Measurements from ENCODE around the gene KCTD19. TPM values are rescaled to one million over a fixed set of nuclear protein-coding genes. Genes with fewer than 3 reads are reported as not detected.
A peak's percentile ranks its signal among the peaks of the same experiment; 100 is the strongest.

The KCTD19 gene
- total and polyA plus RNA-seq, 2 donors (not counting 1 experiment from before 2014, with no cell fraction given), result 0.52 TPM; not detected in 1

DNA sequence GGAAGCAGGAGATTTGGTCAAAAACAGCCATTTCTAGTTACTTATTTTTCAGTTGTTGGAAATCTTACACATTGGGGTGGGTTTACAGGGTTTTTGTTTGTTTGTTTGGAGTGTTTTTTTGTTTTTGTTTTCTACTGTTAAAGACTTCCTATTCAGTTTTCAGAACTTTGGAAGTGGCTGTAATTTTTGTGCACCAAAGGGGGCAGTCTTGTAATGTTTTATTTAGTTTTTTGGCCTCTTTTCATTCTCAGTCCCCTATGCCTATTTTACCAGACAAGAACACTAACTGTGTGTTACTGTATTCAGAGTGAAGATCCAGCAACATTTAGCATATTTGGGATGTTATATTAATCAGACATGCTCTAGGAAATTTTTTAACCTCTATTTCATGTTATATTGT lies 46.1 kb upstream of the KCTD19 start:
- Mint-ChIP-seq H3K4me3 (no peak overlapping the region), H3K27me3 (peaks cover 4% of the 10 kb centered on the region), H3K27ac (no peak overlapping the region), H3K9me3 (ENCODE audit: insufficient read depth) (no peaks in the 10 kb centered on the region), H3K4me1 (no peaks in the 10 kb centered on the region)
- Histone ChIP-seq H3K4me1 (ENCODE audit: control insufficient read depth in 2 of 2, insufficient read depth in 2 of 2, low read length in 2 of 2) (peaks cover 0 to 5% of the 10 kb centered on the region in 2 donors), H3K4me2 (replicated peaks; ENCODE audit: low read depth, low read length, poor library complexity, severe bottlenecking) (no peak overlapping the region), H3K9me3 (ENCODE audit: control extremely low read depth in 1 of 3, control insufficient read depth in 2 of 3, insufficient read depth in 1 of 3, low read length in 2 of 3) (no peaks in the 10 kb centered on the region), H2AFZ (ENCODE audit: insufficient read depth, low read depth, low read length, poor library complexity, severe bottlenecking) (no peak overlapping the region), H3K27me3 (replicated peaks in 1 of 4; ENCODE audit: control extremely low read depth in 1 of 4, control insufficient read depth in 3 of 4, insufficient read depth in 4 of 4, low read length in 3 of 4) (peaks cover 0 to 6% (median 0%) of the 10 kb centered on the region in 4 experiments), H3K9ac (ENCODE audit: low read length) (no peak overlapping the region), H3K36me3 (replicated peaks in 1 of 2; ENCODE audit: control extremely low read depth in 1 of 2, control insufficient read depth in 1 of 2, extremely low read depth in 1 of 2, insufficient read depth in 2 of 2, low read length in 1 of 2) (no peaks in the 10 kb centered on the region), H4K20me1 (ENCODE audit: control insufficient read depth, insufficient read depth, low read length, poor library complexity, severe bottlenecking) (no peaks in the 10 kb centered on the region), H3K79me2 (ENCODE audit: control insufficient read depth, insufficient read depth, low read length) (no peaks in the 10 kb centered on the region), H3K4me3 (ENCODE audit: control extremely low read depth in 1 of 5, extremely low read depth in 1 of 5, insufficient read depth in 1 of 5, low read depth in 2 of 5, low read length in 4 of 5) (no peak overlapping the region), H3K27ac (ENCODE audit: low read length in 2 of 2) (no peak overlapping the region)
- CTCF ChIA-PET, result interaction anchor here (0.6 to 1.3 kb wide), 4 partner anchors 24 to 94 kb away, joined by 3 read pairs; no protein-coding TSS in a partner anchor
- POLR2A ChIA-PET, result no interaction called here
- ATAC-seq (ENCODE audit: low read depth), result no peak
- intact Hi-C loops (cut with micrococcal nuclease), result no loop called here
- DNase-seq, result peak; percentile 18
- TF ChIP-seq, protein P1, sequence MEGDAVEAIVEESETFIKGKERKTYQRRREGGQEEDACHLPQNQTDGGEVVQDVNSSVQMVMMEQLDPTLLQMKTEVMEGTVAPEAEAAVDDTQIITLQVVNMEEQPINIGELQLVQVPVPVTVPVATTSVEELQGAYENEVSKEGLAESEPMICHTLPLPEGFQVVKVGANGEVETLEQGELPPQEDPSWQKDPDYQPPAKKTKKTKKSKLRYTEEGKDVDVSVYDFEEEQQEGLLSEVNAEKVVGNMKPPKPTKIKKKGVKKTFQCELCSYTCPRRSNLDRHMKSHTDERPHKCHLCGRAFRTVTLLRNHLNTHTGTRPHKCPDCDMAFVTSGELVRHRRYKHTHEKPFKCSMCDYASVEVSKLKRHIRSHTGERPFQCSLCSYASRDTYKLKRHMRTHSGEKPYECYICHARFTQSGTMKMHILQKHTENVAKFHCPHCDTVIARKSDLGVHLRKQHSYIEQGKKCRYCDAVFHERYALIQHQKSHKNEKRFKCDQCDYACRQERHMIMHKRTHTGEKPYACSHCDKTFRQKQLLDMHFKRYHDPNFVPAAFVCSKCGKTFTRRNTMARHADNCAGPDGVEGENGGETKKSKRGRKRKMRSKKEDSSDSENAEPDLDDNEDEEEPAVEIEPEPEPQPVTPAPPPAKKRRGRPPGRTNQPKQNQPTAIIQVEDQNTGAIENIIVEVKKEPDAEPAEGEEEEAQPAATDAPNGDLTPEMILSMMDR (IDR thresholded peaks at IDR 0.05), result peak; percentile 19
- no peak for TF ChIP-seq EZH2 (IDR thresholded peaks at IDR 0.05; ENCODE audit: borderline replicate concordance, insufficient read depth, low read depth, low read length, poor library complexity, severe bottlenecking)

GRCh38 chr16:67370661-67371060 lies 44.1 kb upstream of the KCTD19 start:
- Histone ChIP-seq H3K27me3 (replicated peaks in 1 of 4; ENCODE audit: control extremely low read depth in 1 of 4, control insufficient read depth in 3 of 4, insufficient read depth in 4 of 4, low read length in 3 of 4) (peaks cover 0 to 6% (median 0%) of the 10 kb centered on the region in 4 experiments), H3K4me3 (ENCODE audit: control extremely low read depth in 1 of 5, extremely low read depth in 1 of 5, insufficient read depth in 1 of 5, low read depth in 2 of 5, low read length in 4 of 5) (no peak overlapping the region), H3K4me2 (replicated peaks; ENCODE audit: low read depth, low read length, poor library complexity, severe bottlenecking) (no peak overlapping the region), H3K79me2 (ENCODE audit: control insufficient read depth, insufficient read depth, low read length) (no peaks in the 10 kb centered on the region), H3K36me3 (replicated peaks in 1 of 2; ENCODE audit: control extremely low read depth in 1 of 2, control insufficient read depth in 1 of 2, extremely low read depth in 1 of 2, insufficient read depth in 2 of 2, low read length in 1 of 2) (no peaks in the 10 kb centered on the region), H3K9ac (ENCODE audit: low read length) (no peak overlapping the region), H3K27ac (ENCODE audit: low read length in 2 of 2) (no peak overlapping the region), H4K20me1 (ENCODE audit: control insufficient read depth, insufficient read depth, low read length, poor library complexity, severe bottlenecking) (no peaks in the 10 kb centered on the region), H3K4me1 (ENCODE audit: control insufficient read depth in 2 of 2, insufficient read depth in 2 of 2, low read length in 2 of 2) (peaks cover 4 to 5% of the 10 kb centered on the region in 2 donors), H3K9me3 (ENCODE audit: control extremely low read depth in 1 of 3, control insufficient read depth in 2 of 3, insufficient read depth in 1 of 3, low read length in 2 of 3) (no peaks in the 10 kb centered on the region), H2AFZ (ENCODE audit: insufficient read depth, low read depth, low read length, poor library complexity, severe bottlenecking) (no peak overlapping the region)
- Mint-ChIP-seq H3K4me3 (no peak overlapping the region), H3K27ac (no peak overlapping the region), H3K9me3 (ENCODE audit: insufficient read depth) (no peaks in the 10 kb centered on the region), H3K4me1 (peaks cover 2% of the 10 kb centered on the region), H3K27me3 (peaks cover 4% of the 10 kb centered on the region)
- CTCF ChIA-PET, result no interaction called here
- 98% methylated on average over 4 of the region's 4 CpGs for WGBS (ENCODE audit: insufficient coverage)
- no peak for TF ChIP-seq EZH2 (IDR thresholded peaks at IDR 0.05; ENCODE audit: borderline replicate concordance, insufficient read depth, low read depth, low read length, poor library complexity, severe bottlenecking)
- TF ChIP-seq, protein P1 (IDR thresholded peaks at IDR 0.05), result no peak
- intact Hi-C loops (cut with micrococcal nuclease), result no loop called here
- no peak for ATAC-seq (ENCODE audit: low read depth)
- POLR2A ChIA-PET, result no interaction called here
- no peak for DNase-seq

Measured in B cell (primary cell).